ENCODE measurements around the gene CLIP2.
A peak's percentile ranks its signal among the peaks of the same experiment; 100 is the strongest.
"Not testable (repeated sequence)": the region's sequence is repeated elsewhere in the genome, so short reads cannot be mapped to it uniquely, and the experiment has no call there.

Gene CLIP2

DNA sequence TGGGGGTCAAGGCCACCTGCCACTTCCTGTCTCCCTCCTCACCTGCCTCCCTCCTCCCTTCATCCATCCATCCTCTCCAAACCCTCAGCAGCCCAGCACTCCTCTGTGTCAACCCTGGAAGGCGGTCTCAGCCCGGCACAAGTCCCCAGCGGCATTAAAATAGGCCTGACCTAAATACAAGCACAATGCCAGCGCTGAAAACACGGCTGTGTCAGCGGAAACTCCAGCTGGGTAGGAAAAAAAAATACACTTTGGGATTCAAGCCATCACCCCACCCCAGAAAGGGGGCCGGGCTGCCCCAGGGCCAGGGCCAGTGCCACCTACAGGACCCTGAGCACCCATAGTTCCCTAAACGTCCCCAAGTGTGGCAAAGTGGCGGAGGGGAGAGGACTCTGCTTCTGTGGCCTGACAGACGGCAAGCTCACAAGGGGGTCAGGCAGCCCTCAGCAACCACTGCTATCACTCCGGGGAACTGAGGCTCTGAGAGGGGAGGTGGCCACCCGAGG, 141.8 kb downstream of the CLIP2 start:
- no peak for TF ChIP-seq CTCF (IDR thresholded peaks at IDR 0.05)
- H3K27ac Mint-ChIP-seq: no peak overlapping the region
- no peaks in the 10 kb centered on the region for H3K9me3 Mint-ChIP-seq
- H3K4me1 Mint-ChIP-seq: no peaks in the 10 kb centered on the region
- no peaks in the 10 kb centered on the region for H3K36me3 Mint-ChIP-seq (ENCODE audit: low read depth)
- H3K27me3 Mint-ChIP-seq (ENCODE audit: low read depth, poor library complexity): peaks cover 5% of the 10 kb centered on the region
- H3K4me3 Mint-ChIP-seq: no peak overlapping the region
- no peak for DNase-seq

GRCh38 chr7:74437291-74437571, 148.0 kb downstream of the CLIP2 start:
- Mint-ChIP-seq H3K27me3 (ENCODE audit: low read depth, poor library complexity) (peaks cover 17% of the 10 kb centered on the region), H3K9me3 (peaks cover 18% of the 10 kb centered on the region)
- not testable (repeated sequence) for DNase-seq; H3K36me3 Mint-ChIP-seq (ENCODE audit: low read depth); H3K4me3 Mint-ChIP-seq; H3K4me1 Mint-ChIP-seq; H3K27ac Mint-ChIP-seq

DNA sequence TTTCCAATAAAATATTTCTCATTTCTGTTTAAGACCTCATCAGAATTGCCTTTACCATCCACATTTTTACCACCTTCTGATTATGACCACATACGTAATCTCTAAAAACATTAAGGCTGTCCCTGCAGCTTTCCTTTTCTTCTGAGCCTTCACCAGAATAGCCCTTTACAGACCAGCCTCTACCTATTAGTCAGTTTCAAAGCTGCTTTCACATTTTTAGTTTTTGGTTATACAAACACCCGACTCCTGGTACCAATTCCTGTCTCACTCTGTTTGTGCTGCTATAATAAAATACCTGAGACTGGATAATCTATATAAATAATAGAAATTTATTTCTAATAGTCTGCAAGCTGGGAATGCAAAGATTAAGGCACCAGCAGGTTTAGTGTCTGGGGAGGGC, 149.1 kb downstream of the CLIP2 start:
- peaks cover 10% of the 10 kb centered on the region for H3K4me1 Mint-ChIP-seq
- no peak overlapping the region for H3K27ac Mint-ChIP-seq
- H3K36me3 Mint-ChIP-seq (ENCODE audit: low read depth): no peaks in the 10 kb centered on the region
- peaks cover 17% of the 10 kb centered on the region for H3K27me3 Mint-ChIP-seq (ENCODE audit: low read depth, poor library complexity)
- no peak for TF ChIP-seq CTCF (IDR thresholded peaks at IDR 0.05)
- H3K4me3 Mint-ChIP-seq: no peak overlapping the region
- DNase-seq: no peak
- H3K9me3 Mint-ChIP-seq: peaks cover 18% of the 10 kb centered on the region

GRCh38 chr7:74439541-74439940, 150.3 kb downstream of the CLIP2 start:
- TF ChIP-seq CTCF (IDR thresholded peaks at IDR 0.05): no peak
- peaks cover 18% of the 10 kb centered on the region for H3K9me3 Mint-ChIP-seq
- peaks cover 20% of the 10 kb centered on the region for H3K27me3 Mint-ChIP-seq (ENCODE audit: low read depth, poor library complexity)
- no peak overlapping the region for H3K27ac Mint-ChIP-seq
- H3K36me3 Mint-ChIP-seq (ENCODE audit: low read depth): no peaks in the 10 kb centered on the region
- H3K4me1 Mint-ChIP-seq: peaks cover 23% of the 10 kb centered on the region
- no peak overlapping the region for H3K4me3 Mint-ChIP-seq
- no peak for DNase-seq

DNA sequence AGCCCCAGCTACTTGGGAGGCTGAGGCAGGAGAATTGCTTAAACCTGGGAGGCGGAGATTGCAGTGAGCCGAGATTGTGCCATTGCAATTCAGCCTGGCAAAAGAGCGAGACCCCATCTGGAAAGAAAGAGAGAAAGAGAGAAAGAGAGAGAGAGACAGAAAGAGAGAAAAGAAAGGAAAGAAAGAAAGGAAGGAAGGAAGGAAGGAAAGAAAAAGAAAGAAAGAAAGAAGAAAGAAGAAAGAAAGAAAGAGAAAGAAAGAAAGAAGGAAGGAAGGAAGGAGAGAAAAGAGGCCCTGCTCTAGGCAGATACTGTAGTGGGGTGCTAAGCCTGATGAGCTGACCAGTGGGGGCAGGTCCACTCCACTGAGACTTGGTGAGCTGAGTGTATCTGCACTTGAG, 150.9 kb downstream of the CLIP2 start:
- Mint-ChIP-seq H3K4me1 (peaks cover 27% of the 10 kb centered on the region), H3K9me3 (peaks cover 18% of the 10 kb centered on the region), H3K27me3 (ENCODE audit: low read depth, poor library complexity) (peaks cover 20% of the 10 kb centered on the region)
- H3K4me3 Mint-ChIP-seq; H3K36me3 Mint-ChIP-seq (ENCODE audit: low read depth); DNase-seq; H3K27ac Mint-ChIP-seq: not testable (repeated sequence)

GRCh38 chr7:74441801-74442200, 152.6 kb downstream of the CLIP2 start:
- no peak overlapping the region for H3K4me3 Mint-ChIP-seq
- H3K36me3 Mint-ChIP-seq (ENCODE audit: low read depth): no peaks in the 10 kb centered on the region
- DNase-seq: no peak
- TF ChIP-seq CTCF (IDR thresholded peaks at IDR 0.05): no peak
- peaks cover 20% of the 10 kb centered on the region for H3K27me3 Mint-ChIP-seq (ENCODE audit: low read depth, poor library complexity)
- H3K27ac Mint-ChIP-seq: peak overlapping the region; percentile 71
- H3K4me1 Mint-ChIP-seq: peaks cover 27% of the 10 kb centered on the region
- H3K9me3 Mint-ChIP-seq: peaks cover 15% of the 10 kb centered on the region

DNA sequence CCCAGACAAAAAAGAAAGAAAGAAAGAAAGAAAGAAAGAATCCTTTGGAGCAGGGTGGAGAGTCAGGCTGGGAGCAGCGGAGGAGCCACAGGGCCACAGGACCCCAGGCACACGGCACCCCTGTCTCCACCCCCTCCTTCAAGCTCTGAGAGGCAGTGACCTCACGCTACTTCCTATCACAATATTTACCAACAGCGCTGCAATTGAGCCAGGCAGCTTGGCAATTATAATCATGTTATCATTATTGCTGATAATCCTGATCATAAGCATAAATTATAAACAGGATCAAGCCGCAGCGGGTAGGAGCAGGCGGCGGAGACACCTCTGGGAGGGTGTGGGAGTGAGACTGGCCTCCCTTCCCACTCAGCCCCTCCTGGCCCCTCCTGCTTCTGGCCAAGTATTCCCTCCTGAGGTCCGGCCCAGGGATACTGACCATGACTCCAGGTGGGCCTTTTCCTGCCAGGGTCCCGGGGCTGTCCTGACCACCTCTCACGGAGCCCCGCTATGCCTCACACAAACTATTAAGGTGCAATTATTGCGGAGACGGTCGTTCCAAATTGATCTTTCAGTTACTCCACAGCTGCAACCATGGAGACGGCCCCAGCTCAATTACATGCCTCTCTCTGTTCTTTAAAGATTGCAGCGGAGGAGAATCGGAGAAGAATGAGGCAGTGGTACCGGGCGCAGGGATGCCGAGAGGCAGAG, 154.5 kb downstream of the CLIP2 start:
- TF ChIP-seq CTCF (IDR thresholded peaks at IDR 0.05): no peak
- DNase-seq: no peak
- Mint-ChIP-seq H3K27me3 (ENCODE audit: low read depth, poor library complexity) (peaks cover 18% of the 10 kb centered on the region), H3K9me3 (peaks cover 2% of the 10 kb centered on the region), H3K4me1 (peaks cover 27% of the 10 kb centered on the region), H3K36me3 (ENCODE audit: low read depth) (no peaks in the 10 kb centered on the region), H3K4me3 (no peak overlapping the region), H3K27ac (no peak overlapping the region)
